Keratinocyte (primary cell): ENCODE measurements around the gene MTRF1. TPM values are rescaled to one million over a fixed set of nuclear protein-coding genes. Genes with fewer than 3 reads are reported as not detected.

Experiments used
- DNase-seq: peaks from one replicate; pipeline ENCODE4 v3.0.0-alpha.2; 2011; ENCODE audit warnings: low read depth, missing footprints, low spot score
- FAIRE-seq: peaks from 2 replicates; lab custom pipeline; 2011; peaks lifted over from hg19 to GRCh38; lab: Jason Lieb, UNC
- H2AFZ ChIP-seq: 2 replicates; pipeline ENCODE4 v1.6.0; 2012; ENCODE audit warnings: low read length, control low read depth, inconsistent platforms; ENCODE audit not compliant: control insufficient read depth
- H3K27ac ChIP-seq: 2 replicates; pipeline ENCODE4 v1.5.1; 2011; ENCODE audit warnings: low read length; ENCODE audit not compliant: control insufficient read depth, insufficient read depth
- H3K27me3 ChIP-seq: 3 replicates; pipeline ENCODE4 v1.6.0; 2011; ENCODE audit warnings: low read length; ENCODE audit not compliant: control insufficient read depth, insufficient read depth; ENCODE audit errors: extremely low read depth
- H3K36me3 ChIP-seq, 2 experiments: 2 replicates in 1 of 2; 3 replicates in 1 of 2; pipeline ENCODE4 v1.5.1; 2011; ENCODE audit warnings: low read length in 2 of 2, mild to moderate bottlenecking in 1 of 2; ENCODE audit not compliant: control insufficient read depth in 2 of 2, insufficient read depth in 2 of 2; ENCODE audit errors: extremely low read depth in 1 of 2
- H3K4me1 ChIP-seq: 3 replicates; pipeline ENCODE4 v1.5.1; 2011; ENCODE audit warnings: low read length; ENCODE audit not compliant: control insufficient read depth, insufficient read depth; ENCODE audit errors: extremely low read depth
- H3K4me2 ChIP-seq: 3 replicates; pipeline ENCODE4 v1.6.0; 2011; ENCODE audit warnings: low read depth, low read length; ENCODE audit not compliant: control insufficient read depth, insufficient read depth; ENCODE audit errors: extremely low read depth
- H3K4me3 ChIP-seq, 3 experiments: fragments of 200-600 bp in 1 of 3; sonication (generic) in 1 of 3; 2 replicates in 2 of 3; 3 replicates in 1 of 3; pipeline ENCODE4 v1.5.1; 2011 to 2016; ENCODE audit warnings: low read length in 3 of 3, mild to moderate bottlenecking in 3 of 3, control low read depth in 2 of 3, inconsistent platforms in 1 of 3, low read depth in 1 of 3, mixed read lengths in 1 of 3, mixed run types in 1 of 3, moderate library complexity in 1 of 3; ENCODE audit not compliant: control insufficient read depth in 2 of 3, insufficient read depth in 2 of 3; ENCODE audit errors: extremely low read depth in 1 of 3
- H3K79me2 ChIP-seq: 2 replicates; pipeline ENCODE4 v1.6.0; 2012; ENCODE audit warnings: low read length; ENCODE audit not compliant: control insufficient read depth, insufficient read depth
- H3K9ac ChIP-seq: 3 replicates; pipeline ENCODE4 v1.6.0; 2011; ENCODE audit warnings: low read length; ENCODE audit not compliant: control insufficient read depth, insufficient read depth; ENCODE audit errors: extremely low read depth
- H3K9me1 ChIP-seq: 3 replicates; pipeline ENCODE4 v1.6.0; 2011; ENCODE audit warnings: low read length; ENCODE audit not compliant: control insufficient read depth, insufficient read depth; ENCODE audit errors: extremely low read depth
- H3K9me3 ChIP-seq: 2 replicates; pipeline ENCODE4 v1.5.1; 2012; ENCODE audit warnings: low read depth, low read length; ENCODE audit not compliant: control insufficient read depth
- H4K20me1 ChIP-seq: 3 replicates; pipeline ENCODE4 v1.6.0; 2011; ENCODE audit warnings: low read length; ENCODE audit not compliant: control insufficient read depth, insufficient read depth; ENCODE audit errors: extremely low read depth
- CTCF ChIP-seq, 3 experiments: IDR thresholded peaks in 1 of 3; conservative IDR thresholded peaks in 1 of 3; optimal IDR thresholded peaks in 1 of 3; 2 replicates in 2 of 3; 3 replicates in 1 of 3; pipeline versions ENCODE3 to v1.5.1; 2011; ENCODE audit warnings: low read length in 3 of 3, mild to moderate bottlenecking in 3 of 3, moderate library complexity in 2 of 3, control low read depth in 1 of 3, inconsistent platforms in 1 of 3; ENCODE audit not compliant: insufficient read depth in 2 of 3; ENCODE audit errors: extremely low read depth in 1 of 3
- EZH2 ChIP-seq: IDR thresholded peaks from one replicate; pipeline ENCODE4 v1.6.1; 2012; ENCODE audit warnings: inconsistent platforms, mild to moderate bottlenecking, low read length, moderate library complexity
- dilution Hi-C: fragments of 300-500 bp; cut with MboI; formaldehyde crosslinking; loops from one replicate; pipeline ENCODE4 v1.7.0; 2020; ENCODE audit warnings: low sequenced_read_pairs; ENCODE audit not compliant: extremely low pct_ligation_motif_present
- polyA plus RNA-seq, 5 experiments: library from polyadenylated mRNA; depleted of rRNA in 3 of 5; stranded (reverse) in 3 of 5; stranded (forward) in 1 of 5; unstranded in 1 of 5; fragments of >200 nt; gene quantifications; 1 replicate in 1 of 5; 2 replicates in 3 of 5; 3 replicates in 1 of 5; pipeline versions ENCODE4 v1.2.1 to v1.2.3, GENCODE V29; 2011 to 2012; ENCODE audit warnings: missing spikeins in 2 of 5, low read depth in 1 of 5, low replicate concordance in 1 of 5

Gene MTRF1
- polyA plus RNA-seq, 1 donor (not counting 4 experiments of a cell fraction or from before 2014, with no cell fraction given) = 16.9 TPM

- H3K27ac ChIP-seq = no peak overlapping the region
- no peaks in the 10 kb centered on the region for H3K9me3 ChIP-seq
- H3K79me2 ChIP-seq = peaks cover 4% of the 10 kb centered on the region
- no peaks in the 10 kb centered on the region for H4K20me1 ChIP-seq
- no peak overlapping the region for H3K9ac ChIP-seq
- dilution Hi-C loops = no loop called here
- H3K4me1 ChIP-seq = no peaks in the 10 kb centered on the region
- H3K9me1 ChIP-seq = no peaks in the 10 kb centered on the region
- H2AFZ ChIP-seq = no peak overlapping the region
- no peak for DNase-seq
- TF ChIP-seq EZH2 (no peak), CTCF (optimal IDR thresholded peaks at IDR 0.05 in 1 of 3, IDR thresholded peaks at IDR 0.05 in 1 of 3, conservative IDR thresholded peaks at IDR 0.05 in 1 of 3; ENCODE audit: extremely low read depth in 1 of 3, insufficient read depth in 2 of 3, low read length in 3 of 3) (no peak)
- no peak overlapping the region for H3K4me3 ChIP-seq
- H3K27me3 ChIP-seq = no peaks in the 10 kb centered on the region
- no peaks in the 10 kb centered on the region for H3K36me3 ChIP-seq
- no peak overlapping the region for H3K4me2 ChIP-seq
- no peak for FAIRE-seq
Observed at GRCh38 chr13:41306271-41307145, 43.1 kb upstream of the MTRF1 start.

- Histone ChIP-seq H3K4me3 (no peak overlapping the region), H2AFZ (no peak overlapping the region), H3K36me3 (no peaks in the 10 kb centered on the region), H3K4me2 (no peak overlapping the region), H3K27me3 (no peaks in the 10 kb centered on the region), H3K27ac (no peak overlapping the region), H3K79me2 (no peaks in the 10 kb centered on the region), H3K4me1 (no peaks in the 10 kb centered on the region), H4K20me1 (no peaks in the 10 kb centered on the region), H3K9me1 (no peaks in the 10 kb centered on the region), H3K9ac (no peak overlapping the region), H3K9me3 (no peaks in the 10 kb centered on the region)
- DNase-seq = no peak
- dilution Hi-C loops = no loop called here
- TF ChIP-seq EZH2 (no peak), CTCF (optimal IDR thresholded peaks at IDR 0.05 in 1 of 3, IDR thresholded peaks at IDR 0.05 in 1 of 3, conservative IDR thresholded peaks at IDR 0.05 in 1 of 3; ENCODE audit: extremely low read depth in 1 of 3, insufficient read depth in 2 of 3, low read length in 3 of 3) (no peak)
- no peak for FAIRE-seq
Observed at GRCh38 chr13:41304551-41304950, 41.2 kb upstream of the MTRF1 start.
